ENCODE measurements around the gene TMEM52.

DNA sequence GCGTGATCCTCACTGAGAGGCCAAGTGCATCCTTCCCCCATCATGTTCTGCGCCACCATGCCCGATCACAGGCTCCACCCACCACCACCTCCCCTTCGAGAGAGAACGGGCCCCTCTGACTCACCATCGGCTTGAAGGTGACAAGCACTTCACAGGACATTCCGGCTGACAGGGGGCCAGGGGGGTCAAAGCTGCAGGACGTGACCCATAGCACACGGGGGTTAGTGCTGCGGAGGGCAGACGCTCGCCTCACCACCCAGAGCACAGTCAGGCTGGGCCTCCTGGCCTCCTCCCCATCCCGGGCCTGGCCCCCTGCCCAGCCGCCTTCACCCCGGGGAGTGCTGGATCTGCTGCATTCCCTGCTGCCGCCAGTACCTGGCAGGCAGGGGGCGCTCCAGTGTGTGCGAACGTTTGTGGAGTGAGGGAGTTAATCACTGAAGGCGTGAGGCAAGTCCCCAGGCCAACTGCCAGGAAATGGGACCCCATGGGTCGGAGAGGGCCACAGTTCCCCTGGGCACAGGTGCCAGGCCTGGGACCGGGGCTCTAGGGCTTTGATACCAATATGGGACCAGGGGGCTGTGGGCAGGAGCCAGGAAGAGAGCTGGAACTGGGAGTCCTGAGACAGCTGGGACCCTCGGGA, 40.9 kb upstream of the TMEM52 start:
- TF ChIP-seq, protein P1, sequence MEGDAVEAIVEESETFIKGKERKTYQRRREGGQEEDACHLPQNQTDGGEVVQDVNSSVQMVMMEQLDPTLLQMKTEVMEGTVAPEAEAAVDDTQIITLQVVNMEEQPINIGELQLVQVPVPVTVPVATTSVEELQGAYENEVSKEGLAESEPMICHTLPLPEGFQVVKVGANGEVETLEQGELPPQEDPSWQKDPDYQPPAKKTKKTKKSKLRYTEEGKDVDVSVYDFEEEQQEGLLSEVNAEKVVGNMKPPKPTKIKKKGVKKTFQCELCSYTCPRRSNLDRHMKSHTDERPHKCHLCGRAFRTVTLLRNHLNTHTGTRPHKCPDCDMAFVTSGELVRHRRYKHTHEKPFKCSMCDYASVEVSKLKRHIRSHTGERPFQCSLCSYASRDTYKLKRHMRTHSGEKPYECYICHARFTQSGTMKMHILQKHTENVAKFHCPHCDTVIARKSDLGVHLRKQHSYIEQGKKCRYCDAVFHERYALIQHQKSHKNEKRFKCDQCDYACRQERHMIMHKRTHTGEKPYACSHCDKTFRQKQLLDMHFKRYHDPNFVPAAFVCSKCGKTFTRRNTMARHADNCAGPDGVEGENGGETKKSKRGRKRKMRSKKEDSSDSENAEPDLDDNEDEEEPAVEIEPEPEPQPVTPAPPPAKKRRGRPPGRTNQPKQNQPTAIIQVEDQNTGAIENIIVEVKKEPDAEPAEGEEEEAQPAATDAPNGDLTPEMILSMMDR (IDR thresholded peaks at IDR 0.05; ENCODE audit: low read depth, low read length, missing input control), result peak; percentile 75
- TF ChIP-seq MAX (IDR thresholded peaks at IDR 0.05) (no peak), RAD21 (IDR thresholded peaks at IDR 0.05) (peak; percentile 78 to 88), YY1 (IDR thresholded peaks at IDR 0.05) (no peak), ATF3 (IDR thresholded peaks at IDR 0.05) (no peak), RXRA (IDR thresholded peaks at IDR 0.05) (no peak), REST (IDR thresholded peaks at IDR 0.05) (no peak), HNF4A (conservative IDR thresholded peaks at IDR 0.05) (no peak), SP1 (IDR thresholded peaks at IDR 0.05) (no peak), JUND (IDR thresholded peaks at IDR 0.05) (no peak)
